Keratinocyte (primary cell): ENCODE data around the gene SEL1L.

Experiments
- CTCF ChIP-seq, 3 experiments: IDR thresholded peaks in 1 of 3; conservative IDR thresholded peaks in 1 of 3; optimal IDR thresholded peaks in 1 of 3; 2 replicates in 2 of 3; 3 replicates in 1 of 3; pipeline versions ENCODE3 to v1.5.1; 2011; ENCODE audit warnings: low read length in 3 of 3, mild to moderate bottlenecking in 3 of 3, moderate library complexity in 2 of 3, control low read depth in 1 of 3, inconsistent platforms in 1 of 3; ENCODE audit not compliant: insufficient read depth in 2 of 3; ENCODE audit errors: extremely low read depth in 1 of 3
- EZH2 ChIP-seq: IDR thresholded peaks from one replicate; pipeline ENCODE4 v1.6.1; 2012; ENCODE audit warnings: inconsistent platforms, mild to moderate bottlenecking, low read length, moderate library complexity

- TF ChIP-seq CTCF (optimal IDR thresholded peaks at IDR 0.05 in 1 of 3, IDR thresholded peaks at IDR 0.05 in 1 of 3, conservative IDR thresholded peaks at IDR 0.05 in 1 of 3; ENCODE audit: extremely low read depth in 1 of 3, insufficient read depth in 2 of 3, low read length in 3 of 3) (no peak), EZH2 (no peak)
These were observed 939 bp upstream of the SEL1L start for GRCh38 chr14:81534510-81535074.
